ENCODE data around the gene KIF1A. TPM values are rescaled to one million over a fixed set of nuclear protein-coding genes. Genes with fewer than 3 reads are reported as not detected.

The KIF1A gene
- total RNA-seq = not detected in 2 replicates

GRCh38 chr2:240819858-240820606 lies at the start of gene KIF1A:
Gene KIF1A, minus strand, starts transcription at chr2:240820219. Its CDS starts 22,467 bp downstream, at chr2:240797752.

DNA sequence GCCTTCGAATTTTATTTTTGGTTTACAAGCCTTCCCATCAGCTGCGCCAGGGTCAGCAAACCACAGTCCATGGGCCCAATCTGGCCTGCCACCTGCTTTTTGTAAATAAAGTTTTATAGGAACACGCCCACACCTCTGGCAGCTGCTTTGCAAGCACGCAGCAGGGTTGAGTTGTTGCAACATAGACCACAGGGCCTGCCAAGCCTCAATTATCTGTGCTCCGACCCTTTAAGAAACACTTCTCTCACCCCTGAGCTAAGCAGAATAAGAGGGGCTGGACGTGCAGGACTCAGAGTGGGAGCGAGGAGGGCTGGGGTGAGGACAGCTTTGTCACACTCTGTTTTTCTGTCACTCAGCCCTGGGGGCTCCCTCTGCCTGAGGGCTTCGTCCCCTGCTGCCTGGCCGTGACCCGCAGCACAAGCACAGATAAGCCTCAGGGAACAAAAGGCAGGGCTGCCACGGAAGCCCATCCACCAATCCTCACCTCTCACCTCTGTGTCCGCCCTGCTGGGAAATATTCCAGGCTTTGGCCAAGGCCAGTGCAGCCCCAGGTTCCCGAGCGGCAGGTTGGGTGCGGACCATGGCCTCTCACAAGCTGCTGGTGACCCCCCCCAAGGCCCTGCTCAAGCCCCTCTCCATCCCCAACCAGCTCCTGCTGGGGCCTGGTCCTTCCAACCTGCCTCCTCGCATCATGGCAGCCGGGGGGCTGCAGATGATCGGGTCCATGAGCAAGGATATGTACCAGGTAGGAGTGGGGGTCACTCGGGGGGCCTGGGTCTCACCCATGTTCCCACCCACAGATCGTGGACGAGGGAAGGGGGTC lies 48.5 kb upstream of the KIF1A start, which contains the start of gene AGXT:
TSS of gene AGXT (plus strand) at position 539 of the 823 bp plus-strand sequence. CDS start at position 581, 42 bp downstream.

DNA sequence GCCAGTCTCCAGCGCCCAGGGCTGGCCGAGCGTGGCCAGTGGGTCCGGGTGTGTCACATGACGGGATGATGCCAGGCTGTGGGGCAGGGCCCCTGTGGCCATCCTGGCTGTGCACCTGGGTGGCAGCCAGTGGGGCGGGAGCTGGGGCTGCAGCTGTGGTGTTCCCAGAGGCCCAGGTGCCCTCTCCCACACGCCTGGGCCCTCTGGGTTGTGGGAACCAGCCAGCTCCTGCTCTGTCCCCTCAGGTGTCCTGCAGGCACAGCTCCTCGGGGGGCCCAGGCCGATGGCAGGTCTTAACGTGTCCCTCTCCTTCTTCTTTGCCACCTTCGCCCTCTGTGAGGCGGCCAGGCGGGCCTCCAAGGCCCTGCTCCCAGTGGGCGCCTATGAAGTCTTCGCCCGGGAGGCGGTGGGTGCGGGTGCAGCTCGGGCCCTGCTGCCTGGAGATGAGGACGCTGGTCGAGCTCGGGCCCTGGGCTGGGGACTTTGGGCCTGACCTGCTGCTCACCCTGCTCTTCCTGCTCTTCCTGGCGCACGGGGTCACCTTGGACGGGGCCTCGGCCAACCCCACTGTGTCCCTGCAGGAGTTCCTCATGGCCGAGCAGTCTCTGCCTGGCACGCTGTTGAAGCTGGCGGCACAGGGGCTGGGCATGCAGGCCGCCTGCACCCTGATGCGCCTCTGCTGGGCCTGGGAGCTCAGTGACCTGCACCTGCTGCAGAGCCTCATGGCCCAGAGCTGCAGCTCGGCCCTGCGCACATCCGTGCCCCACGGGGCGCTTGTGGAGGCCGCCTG lies 128.2 kb downstream of the KIF1A start, which contains the start of gene AQP12A:
TSS of gene AQP12A (plus strand) at position 236 of the 790 bp plus-strand sequence. CDS start at position 284, 48 bp downstream.

GRCh38 chr2:240682431-240683224 lies 137.4 kb downstream of the KIF1A start, which contains the start of gene AQP12B:
Gene AQP12B, minus strand, starts transcription at chr2:240682885. Its CDS starts 48 bp downstream, at chr2:240682837.

Small RNA genes within 50 kb of the gene (small RNA-seq; reads per million reads assigned to genes)
- gene AC011298.3 = not detected

Other genes starting within 250 kb of the KIF1A start
- gene CAPN10, start 233.5 kb downstream of the KIF1A start, total RNA-seq = 15.8 and 24.2 TPM in 2 replicates
- under 0.01 and 0.20 TPM in 2 replicates for gene GPR35, start 194.7 kb downstream of the KIF1A start, total RNA-seq
- gene AQP12B, start 137.3 kb downstream of the KIF1A start, total RNA-seq = not detected in 2 replicates
- not detected in 2 replicates for gene AQP12A, start 128.4 kb downstream of the KIF1A start, total RNA-seq
- not detected in 2 replicates for gene AGXT, start 48.6 kb upstream of the KIF1A start, total RNA-seq
- gene MAB21L4, start 75.9 kb upstream of the KIF1A start, total RNA-seq = not detected in 2 replicates
- 0.20 and 0.37 TPM in 2 replicates for gene CROCC2, start 86.1 kb upstream of the KIF1A start, total RNA-seq
- gene SNED1, start 178.4 kb upstream of the KIF1A start, total RNA-seq = 154 and 391 TPM in 2 replicates